H1 (cell line): Measurements from ENCODE around the gene SCYL1. TPM values are rescaled to one million over a fixed set of nuclear protein-coding genes. Genes with fewer than 3 reads are reported as not detected.
A peak's percentile ranks its signal among the peaks of the same experiment; 100 is the strongest.

Experiments used
- CTCF ChIA-PET: fragments of 300-600 bp; sonication (Branson Sonifier 250); formaldehyde crosslinking; loops from one replicate; lab custom pipeline; 2021; ENCODE audit not compliant: partially characterized antibody; lab: Charles Lee
- POLR2A ChIA-PET: fragments of 300-600 bp; sonication (Branson Sonifier 250); formaldehyde crosslinking; loops from one replicate; lab custom pipeline; 2021; ENCODE audit warnings: inconsistent platforms; ENCODE audit not compliant: partially characterized antibody; lab: Charles Lee
- DNase-seq, 2 experiments: peaks; one replicate each; pipeline versions ENCODE4 v3.0.0 to v3.0.0-alpha.2; 2010 to 2022; ENCODE audit warnings: low spot score in 2 of 2, low read depth in 1 of 2, mixed read lengths in 1 of 2
- FAIRE-seq: peaks from 2 replicates; lab custom pipeline; 2011; peaks lifted over from hg19 to GRCh38; lab: Jason Lieb, UNC
- H2AFZ ChIP-seq: 2 replicates; pipeline ENCODE4 v1.8.1; 2012; ENCODE audit warnings: low read length, inconsistent platforms
- H2AK5ac ChIP-seq: 2 replicates; pipeline ENCODE4 v1.6.1; 2013; ENCODE audit warnings: low read depth, low read length
- H2BK120ac ChIP-seq: replicated peaks from 2 replicates; pipeline ENCODE3; 2013; ENCODE audit warnings: low read depth, low read length, inconsistent platforms
- H2BK12ac ChIP-seq: 2 replicates; pipeline ENCODE4 v1.6.1; 2013; ENCODE audit warnings: low read depth, low read length
- H2BK15ac ChIP-seq: 2 replicates; pipeline ENCODE4 v1.6.1; 2013; ENCODE audit warnings: low read length
- H2BK20ac ChIP-seq: 2 replicates; pipeline ENCODE4 v1.6.1; 2013; ENCODE audit warnings: low read length
- H2BK5ac ChIP-seq: 2 replicates; pipeline ENCODE4 v1.6.1; 2013; ENCODE audit warnings: low read depth, low read length
- H3K14ac ChIP-seq: 2 replicates; pipeline ENCODE4 v1.6.1; 2013; ENCODE audit warnings: inconsistent platforms; ENCODE audit not compliant: insufficient read length
- H3K18ac ChIP-seq: 2 replicates; pipeline ENCODE4 v1.6.1; 2013; ENCODE audit warnings: low read length; ENCODE audit errors: extremely low read depth
- H3K23ac ChIP-seq: 2 replicates; pipeline ENCODE4 v1.6.1; 2013; ENCODE audit warnings: inconsistent platforms; ENCODE audit not compliant: insufficient read length
- H3K23me2 ChIP-seq: 2 replicates; pipeline ENCODE4 v1.6.1; 2013; ENCODE audit warnings: low read depth, low read length
- H3K27ac ChIP-seq: 2 replicates; pipeline ENCODE4 v1.6.1; 2011; ENCODE audit warnings: low read depth, low read length, inconsistent platforms
- H3K27me3 ChIP-seq, 4 experiments: replicated peaks in 1 of 4; 1 replicate in 1 of 4; 2 replicates in 3 of 4; pipeline versions ENCODE4 v1.6.1 to v1.8.1; 2011 to 2013; ENCODE audit warnings: low read length in 3 of 4, mild to moderate bottlenecking in 3 of 4, inconsistent platforms in 2 of 4, mixed read lengths in 2 of 4, moderate library complexity in 1 of 4; ENCODE audit not compliant: control insufficient read depth in 3 of 4, insufficient read depth in 3 of 4; ENCODE audit errors: extremely low read depth in 1 of 4
- H3K36me3 ChIP-seq, 4 experiments: 2 replicates each; pipeline versions ENCODE4 v1.6.1 to v1.8.1; 2011 to 2013; ENCODE audit warnings: mild to moderate bottlenecking in 4 of 4, low read length in 3 of 4, moderate library complexity in 2 of 4, control low read depth in 1 of 4, inconsistent platforms in 1 of 4; ENCODE audit not compliant: insufficient read depth in 4 of 4, control insufficient read depth in 2 of 4
- H3K4ac ChIP-seq: replicated peaks from 2 replicates; pipeline ENCODE3; 2013; ENCODE audit warnings: low read length, low read depth, mixed read lengths, inconsistent platforms; ENCODE audit not compliant: insufficient read length
- H3K4me1 ChIP-seq, 4 experiments: replicated peaks in 1 of 4; 1 replicate in 1 of 4; 2 replicates in 3 of 4; pipeline versions ENCODE4 v1.6.1 to v1.8.1; 2011 to 2013; ENCODE audit warnings: low read length in 3 of 4, inconsistent platforms in 2 of 4, mixed read lengths in 1 of 4; ENCODE audit not compliant: insufficient read depth in 4 of 4, control insufficient read depth in 3 of 4
- H3K4me2 ChIP-seq, 2 experiments: 2 replicates each; pipeline versions ENCODE4 v1.6.1 to v1.8.1; 2011 to 2013; ENCODE audit warnings: low read depth in 2 of 2, low read length in 2 of 2, control low read depth in 1 of 2, inconsistent platforms in 1 of 2, mild to moderate bottlenecking in 1 of 2; ENCODE audit not compliant: insufficient read depth in 1 of 2
- H3K4me3 ChIP-seq, 4 experiments: fragments of 200-600, 300-600 bp in 1 of 4; sonication (generic), shearing (Covaris generic), sonication (Bioruptor Twin) in 1 of 4; 2 replicates each; pipeline versions ENCODE4 v1.5.1 to v1.8.1; 2011 to 2016; ENCODE audit warnings: low read length in 4 of 4, low read depth in 3 of 4, control low read depth in 2 of 4, inconsistent platforms in 2 of 4, mild to moderate bottlenecking in 2 of 4, mixed read lengths in 1 of 4, moderate library complexity in 1 of 4; ENCODE audit not compliant: insufficient read depth in 2 of 4; ENCODE audit errors: extremely low read depth in 1 of 4
- H3K56ac ChIP-seq: replicated peaks from 2 replicates; pipeline ENCODE3; 2013; ENCODE audit warnings: low read depth, mild to moderate bottlenecking, mixed read lengths, low read length, inconsistent platforms; ENCODE audit not compliant: insufficient read length
- H3K79me1 ChIP-seq: 2 replicates; pipeline ENCODE4 v1.6.1; 2013; ENCODE audit warnings: low read depth, low read length, control low read depth
- H3K79me2 ChIP-seq, 2 experiments: 2 replicates each; pipeline versions ENCODE4 v1.6.1 to v1.8.1; 2012 to 2013; ENCODE audit warnings: low read length in 2 of 2, mild to moderate bottlenecking in 2 of 2, inconsistent platforms in 1 of 2; ENCODE audit not compliant: insufficient read depth in 2 of 2, control insufficient read depth in 1 of 2
- H3K9ac ChIP-seq, 4 experiments: replicated peaks in 1 of 4; 1 replicate in 1 of 4; 2 replicates in 3 of 4; pipeline versions ENCODE4 v1.6.1 to v1.8.1; 2011 to 2013; ENCODE audit warnings: low read depth in 3 of 4, low read length in 3 of 4, control low read depth in 2 of 4, mild to moderate bottlenecking in 2 of 4, moderate library complexity in 2 of 4, inconsistent platforms in 1 of 4; ENCODE audit errors: extremely low read depth in 1 of 4
- H3K9me3 ChIP-seq, 2 experiments: 2 replicates each; pipeline versions ENCODE4 v1.6.1 to v1.8.1; 2012 to 2013; ENCODE audit warnings: mild to moderate bottlenecking in 2 of 2, moderate library complexity in 2 of 2, control low read depth in 1 of 2, inconsistent platforms in 1 of 2, low read depth in 1 of 2, low read length in 1 of 2, mixed read lengths in 1 of 2; ENCODE audit not compliant: insufficient read depth in 2 of 2
- H4K20me1 ChIP-seq, 2 experiments: replicated peaks in 1 of 2; 2 replicates each; pipeline versions ENCODE3 to v1.8.1; 2011 to 2013; ENCODE audit warnings: inconsistent platforms in 2 of 2, low read length in 2 of 2, mild to moderate bottlenecking in 1 of 2; ENCODE audit not compliant: insufficient read depth in 2 of 2, control insufficient read depth in 1 of 2
- H4K5ac ChIP-seq: 2 replicates; pipeline ENCODE4 v1.6.1; 2013; ENCODE audit warnings: low read length, low read depth, mixed read lengths, inconsistent platforms; ENCODE audit not compliant: insufficient read length
- H4K8ac ChIP-seq: 2 replicates; pipeline ENCODE4 v1.8.0; 2013; ENCODE audit warnings: mild to moderate bottlenecking, moderate library complexity, low read length, inconsistent platforms; ENCODE audit not compliant: insufficient read depth; ENCODE audit errors: extremely low read depth
- H4K91ac ChIP-seq: replicated peaks from 2 replicates; pipeline ENCODE3; 2013; ENCODE audit warnings: low read length, mixed read lengths, inconsistent platforms; ENCODE audit not compliant: insufficient read length
- BRCA1 ChIP-seq: IDR thresholded peaks from 2 replicates; pipeline ENCODE4 v1.6.1; 2012; ENCODE audit warnings: low read depth, low read length, improper control_type of control experiment
- CHD1 ChIP-seq: IDR thresholded peaks from 2 replicates; pipeline ENCODE4 v1.6.1; 2012; ENCODE audit warnings: low read depth, low read length, improper control_type of control experiment
- CTCF ChIP-seq, 3 experiments: IDR thresholded peaks; 1 replicate in 2 of 3; 2 replicates in 1 of 3; pipeline versions ENCODE4 v1.5.1 to v1.6.1; 2011; ENCODE audit warnings: low read length in 3 of 3, mild to moderate bottlenecking in 3 of 3, inconsistent platforms in 2 of 3, low read depth in 1 of 3, moderate library complexity in 1 of 3; ENCODE audit not compliant: insufficient read depth in 1 of 3; ENCODE audit errors: control extremely low read depth in 1 of 3
- HDAC6 ChIP-seq: IDR thresholded peaks from one replicate; pipeline ENCODE4 v1.7.1; 2012; ENCODE audit warnings: low read depth, mild to moderate bottlenecking, inconsistent platforms, low read length, moderate library complexity
- TBP ChIP-seq: IDR thresholded peaks from 2 replicates; pipeline ENCODE4 v1.6.1; 2011; ENCODE audit warnings: low read depth, low read length, improper control_type of control experiment
- WGBS, 2 experiments: shearing (Covaris generic) in 1 of 2; methylation state at CpG; one replicate each; pipeline versions ENCODE4 v1.1.6 to v1.1.7; 2013 to 2015; ENCODE audit warnings: low lambda C conversion rate in 2 of 2, mixed read lengths in 2 of 2, inconsistent platforms in 1 of 2, low coverage in 1 of 2, missing lambda C conversion rate in 1 of 2; ENCODE audit not compliant: insufficient replicate concordance in 2 of 2, insufficient coverage in 1 of 2, insufficient read length in 1 of 2; ENCODE audit errors: extremely low coverage in 1 of 2, missing lambda C conversion rate in 1 of 2; 5-methylcytosine and 5-hydroxymethylcytosine counted together
- polyA plus RNA-seq, 7 experiments: library from polyadenylated mRNA; depleted of rRNA in 3 of 7; stranded (reverse) in 5 of 7; unstranded in 2 of 7; fragments of >200 nt in 5 of 7; fragments of 200-250 nt in 2 of 7; gene quantifications; 1 replicate in 5 of 7; 2 replicates in 1 of 7; 4 replicates in 1 of 7; pipeline versions ENCODE4 v1.2.1 to v1.2.3, GENCODE V29; 2011 to 2013; ENCODE audit warnings: missing spikeins in 2 of 7, mixed read lengths in 2 of 7
- total RNA-seq: library from RNA; stranded (reverse); fragmentation: NEBNext Ultra II Directional; extraction: Animal tissue kit (Norgen Biotek cat#: 25700); gene quantifications from 2 replicates; pipeline ENCODE4 v1.2.1, GENCODE V29; 2021
- TF ChIP-seq, protein P1 (sequence below): IDR thresholded peaks from 2 replicates; pipeline ENCODE4 v1.6.1; 2012; ENCODE audit warnings: low read length, inconsistent platforms

The SCYL1 gene
- total and polyA plus RNA-seq, 2 of the 8 experiments (the other 6 are each of a cell fraction or from before 2014, with no cell fraction given): 59.8 to 77.7 TPM

- Histone ChIP-seq H4K5ac (no peak overlapping the region), H2BK5ac (peak overlapping the region; percentile 76; the same call in 1 of the 2 replicates), H3K4me1 (peaks cover 0 to 20% (median 16%) of the 10 kb centered on the region in 4 experiments; a peak in 5 of 7 replicates), H3K79me2 (0 out of 4 replicates have a peak, but pooled peaks cover 0 to 7% of the 10 kb centered on the region in 2 experiments), H3K4me3 (no peak overlapping the region), H3K79me1 (peaks cover 3% of the 10 kb centered on the region; the same call in 1 of the 2 replicates), H2BK20ac (0 out of 2 replicates have a peak overlapping the region, but pooled peaks have one; percentile 28), H2BK120ac (no peak overlapping the region), H3K23ac (no peak overlapping the region), H3K9ac (no peak overlapping the region; a peak in 1 of 7 replicates), H4K91ac (peak overlapping the region; percentile 41), H2AK5ac (no peak overlapping the region; the same call in 1 of the 2 replicates), H3K18ac (no peak overlapping the region; the same call in 1 of the 2 replicates), H3K36me3 (no peaks in the 10 kb centered on the region), H3K9me3 (no peaks in the 10 kb centered on the region), H2AFZ (no peak overlapping the region), H2BK12ac (peak overlapping the region; percentile 86), H3K27ac (no peak overlapping the region), H3K56ac (no peak overlapping the region), H3K14ac (no peak overlapping the region), H3K4ac (no peak overlapping the region), H4K8ac (0 out of 2 replicates have a peak overlapping the region, but pooled peaks have one; percentile 37), H3K4me2 (peak overlapping the region in 1 of 2 experiments; percentile 4; a peak in 2 of 4 replicates), H3K23me2 (peaks cover 9% of the 10 kb centered on the region), H2BK15ac (peak overlapping the region; percentile 92; the same call in 1 of the 2 replicates), H4K20me1 (no peaks in the 10 kb centered on the region), H3K27me3 (no peaks in the 10 kb centered on the region)
- no peak for DNase-seq
- WGBS, 2 experiments: 83% methylated on average over 31 of the region's 33 CpGs; no CpG with 5 or more reads in 1 of the 2 experiments
- ChIA-PET CTCF (interaction anchor here (0.9 to 26.0 kb wide), 20 partner anchors 9 to 366 kb away, joined by 3 to 809 read pairs (median 4); partner anchors contain the start of genes MALAT1, NEAT1 and TM7SF2), POLR2A (interaction anchor here (0.9 to 26.0 kb wide), 18 partner anchors 9 to 163 kb away, joined by 3 to 1447 read pairs (median 4); partner anchors contain the start of genes MALAT1 and NEAT1)
- no peak for FAIRE-seq
- TF ChIP-seq, protein P1, sequence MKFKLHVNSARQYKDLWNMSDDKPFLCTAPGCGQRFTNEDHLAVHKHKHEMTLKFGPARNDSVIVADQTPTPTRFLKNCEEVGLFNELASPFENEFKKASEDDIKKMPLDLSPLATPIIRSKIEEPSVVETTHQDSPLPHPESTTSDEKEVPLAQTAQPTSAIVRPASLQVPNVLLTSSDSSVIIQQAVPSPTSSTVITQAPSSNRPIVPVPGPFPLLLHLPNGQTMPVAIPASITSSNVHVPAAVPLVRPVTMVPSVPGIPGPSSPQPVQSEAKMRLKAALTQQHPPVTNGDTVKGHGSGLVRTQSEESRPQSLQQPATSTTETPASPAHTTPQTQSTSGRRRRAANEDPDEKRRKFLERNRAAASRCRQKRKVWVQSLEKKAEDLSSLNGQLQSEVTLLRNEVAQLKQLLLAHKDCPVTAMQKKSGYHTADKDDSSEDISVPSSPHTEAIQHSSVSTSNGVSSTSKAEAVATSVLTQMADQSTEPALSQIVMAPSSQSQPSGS: no peak
- TF ChIP-seq BRCA1: no peak
- no peak for TF ChIP-seq CHD1
- no peak for TF ChIP-seq HDAC6
- TF ChIP-seq TBP: no peak
- TF ChIP-seq CTCF (IDR thresholded peaks at IDR 0.05; ENCODE audit: control extremely low read depth in 1 of 3, insufficient read depth in 1 of 3, low read depth in 1 of 3, low read length in 3 of 3): no peak
Observed at GRCh38 chr11:65478388-65479183, 46.3 kb upstream of the SCYL1 start.
